Osteoblast (primary cell): ENCODE data around the gene PIGP. TPM values are rescaled to one million over a fixed set of nuclear protein-coding genes. Genes with fewer than 3 reads are reported as not detected.
"Not testable (repeated sequence)": the region's sequence is repeated elsewhere in the genome, so short reads cannot be mapped to it uniquely, and the experiment has no call there.

Source experiments
- DNase-seq: peaks from one replicate; pipeline ENCODE4 v3.0.0; 2011; ENCODE audit warnings: low spot score, mixed read lengths; ENCODE audit not compliant: insufficient read length; ENCODE audit errors: missing footprints
- H2AFZ ChIP-seq: 2 replicates; pipeline ENCODE4 v1.6.0; 2011; ENCODE audit warnings: mild to moderate bottlenecking, low read length
- H3K27ac ChIP-seq: 2 replicates; pipeline ENCODE4 v1.5.1; 2011; ENCODE audit warnings: mild to moderate bottlenecking, low read depth, low read length, moderate library complexity
- H3K27me3 ChIP-seq: 2 replicates; pipeline ENCODE4 v1.6.0; 2012; ENCODE audit warnings: mild to moderate bottlenecking, control low read depth, inconsistent platforms, low read length, moderate library complexity; ENCODE audit not compliant: insufficient read depth
- H3K36me3 ChIP-seq: 2 replicates; pipeline ENCODE4 v1.5.1; 2011; ENCODE audit warnings: mild to moderate bottlenecking, low read length, control low read depth, moderate library complexity; ENCODE audit not compliant: insufficient read depth
- H3K4me1 ChIP-seq: 2 replicates; pipeline ENCODE4 v1.5.1; 2011; ENCODE audit warnings: mild to moderate bottlenecking, low read length, control low read depth, moderate library complexity; ENCODE audit not compliant: insufficient read depth
- H3K4me2 ChIP-seq: 2 replicates; pipeline ENCODE4 v1.6.0; 2011; ENCODE audit warnings: mild to moderate bottlenecking, low read length; ENCODE audit not compliant: insufficient read depth
- H3K4me3 ChIP-seq: fragments of 200-600 bp; sonication (generic); 3 replicates; pipeline ENCODE4 v1.5.1; 2012; ENCODE audit warnings: mild to moderate bottlenecking, low read length, inconsistent platforms; ENCODE audit not compliant: insufficient read depth
- H3K79me2 ChIP-seq: 2 replicates; pipeline ENCODE4 v1.6.0; 2012; ENCODE audit warnings: mild to moderate bottlenecking, low read length, control low read depth, inconsistent platforms; ENCODE audit not compliant: insufficient read depth
- H3K9me3 ChIP-seq: 2 replicates; pipeline ENCODE4 v1.5.1; 2011; ENCODE audit warnings: low read depth, low read length, control low read depth
- H4K20me1 ChIP-seq: 2 replicates; pipeline ENCODE4 v1.6.0; 2012; ENCODE audit warnings: mild to moderate bottlenecking, low read length, control low read depth; ENCODE audit not compliant: insufficient read depth
- total RNA-seq: library from RNA; depleted of rRNA; stranded (reverse); fragments of >200 nt; gene quantifications from 2 replicates; pipeline ENCODE4 v1.2.3, GENCODE V29; 2012
- TF ChIP-seq, protein P1 (sequence below): IDR thresholded peaks from 2 replicates; pipeline ENCODE4 v1.5.1; 2011; ENCODE audit warnings: mild to moderate bottlenecking, low read depth, low read length, moderate library complexity; ENCODE audit errors: extremely low read depth

The PIGP gene
- total RNA-seq, 1 donor = 2.5 TPM

DNA sequence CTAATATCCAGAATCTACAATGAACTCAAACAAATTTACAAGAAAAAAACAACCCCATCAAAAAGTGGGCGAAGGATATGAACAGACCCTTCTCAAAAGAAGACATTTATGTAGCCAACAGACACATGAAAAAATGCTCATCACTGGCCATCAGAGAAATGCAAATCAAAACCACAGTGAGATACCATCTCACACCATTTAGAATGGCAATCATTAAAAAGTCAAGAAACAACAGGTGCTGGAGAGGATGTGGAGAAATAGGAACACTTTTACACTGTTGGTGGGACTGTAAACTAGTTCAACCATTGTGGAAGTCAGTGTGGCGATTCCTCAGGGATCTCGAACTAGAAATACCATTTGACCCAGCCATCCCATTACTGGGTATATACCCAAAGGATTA, 41.4 kb upstream of the PIGP start:
- H3K79me2 ChIP-seq = peaks cover 14% of the 10 kb centered on the region
- not testable (repeated sequence) for H3K4me2 ChIP-seq, H4K20me1 ChIP-seq, H3K4me3 ChIP-seq, H3K27ac ChIP-seq, DNase-seq, H2AFZ ChIP-seq, H3K27me3 ChIP-seq, H3K9me3 ChIP-seq, H3K36me3 ChIP-seq, H3K4me1 ChIP-seq

DNA sequence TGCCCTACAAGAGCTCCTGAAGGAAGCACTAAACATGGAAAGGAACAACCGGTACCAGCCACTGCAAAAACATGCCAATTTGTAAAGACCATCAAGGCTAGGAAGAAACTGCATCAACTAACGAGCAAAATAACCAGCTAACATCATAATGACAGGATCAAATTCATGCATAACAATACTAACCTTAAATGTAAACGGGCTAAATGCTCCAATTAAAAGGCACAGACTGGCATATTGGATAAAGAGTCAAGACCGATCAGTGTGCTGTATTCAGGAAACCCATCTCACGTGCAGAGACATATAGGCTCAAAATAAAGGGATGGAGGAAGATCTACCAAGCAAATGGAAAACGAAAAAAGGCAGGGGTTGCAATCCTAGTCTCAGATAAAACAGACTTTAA, 38.2 kb upstream of the PIGP start:
- not testable (repeated sequence) for H2AFZ ChIP-seq, H3K27ac ChIP-seq, H3K4me1 ChIP-seq, H3K4me2 ChIP-seq, H3K4me3 ChIP-seq, H3K27me3 ChIP-seq, DNase-seq, H3K36me3 ChIP-seq, H3K9me3 ChIP-seq
- Histone ChIP-seq H3K79me2 (peaks cover 19% of the 10 kb centered on the region), H4K20me1 (peaks cover 14% of the 10 kb centered on the region)

DNA sequence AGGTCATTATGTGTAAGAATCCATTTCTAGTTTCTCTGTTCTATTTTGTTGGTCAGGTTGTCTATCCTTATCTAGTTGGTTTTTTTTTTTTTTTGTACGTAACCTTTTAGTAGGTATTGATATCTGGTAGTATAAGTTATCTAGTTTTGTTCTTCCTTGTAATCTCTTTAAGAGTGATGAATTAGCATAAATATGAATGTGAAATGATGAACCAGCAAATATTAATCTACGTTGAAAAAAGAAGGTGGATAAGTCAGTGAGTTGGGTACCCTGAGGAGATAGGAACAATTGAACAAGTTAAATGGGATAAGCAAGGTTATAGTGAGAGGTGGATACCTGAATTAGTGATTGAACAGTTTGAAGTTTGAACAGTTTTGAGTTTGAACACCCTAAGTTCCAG, 34.1 kb upstream of the PIGP start:
- Histone ChIP-seq H4K20me1 (peaks cover 30% of the 10 kb centered on the region), H3K36me3 (peaks cover 8% of the 10 kb centered on the region), H3K4me3 (no peak overlapping the region), H3K27ac (no peak overlapping the region), H3K79me2 (peaks cover 55% of the 10 kb centered on the region), H2AFZ (no peak overlapping the region), H3K9me3 (no peaks in the 10 kb centered on the region), H3K4me2 (no peak overlapping the region), H3K4me1 (no peaks in the 10 kb centered on the region), H3K27me3 (no peaks in the 10 kb centered on the region)
- DNase-seq = no peak
- TF ChIP-seq, protein P1, sequence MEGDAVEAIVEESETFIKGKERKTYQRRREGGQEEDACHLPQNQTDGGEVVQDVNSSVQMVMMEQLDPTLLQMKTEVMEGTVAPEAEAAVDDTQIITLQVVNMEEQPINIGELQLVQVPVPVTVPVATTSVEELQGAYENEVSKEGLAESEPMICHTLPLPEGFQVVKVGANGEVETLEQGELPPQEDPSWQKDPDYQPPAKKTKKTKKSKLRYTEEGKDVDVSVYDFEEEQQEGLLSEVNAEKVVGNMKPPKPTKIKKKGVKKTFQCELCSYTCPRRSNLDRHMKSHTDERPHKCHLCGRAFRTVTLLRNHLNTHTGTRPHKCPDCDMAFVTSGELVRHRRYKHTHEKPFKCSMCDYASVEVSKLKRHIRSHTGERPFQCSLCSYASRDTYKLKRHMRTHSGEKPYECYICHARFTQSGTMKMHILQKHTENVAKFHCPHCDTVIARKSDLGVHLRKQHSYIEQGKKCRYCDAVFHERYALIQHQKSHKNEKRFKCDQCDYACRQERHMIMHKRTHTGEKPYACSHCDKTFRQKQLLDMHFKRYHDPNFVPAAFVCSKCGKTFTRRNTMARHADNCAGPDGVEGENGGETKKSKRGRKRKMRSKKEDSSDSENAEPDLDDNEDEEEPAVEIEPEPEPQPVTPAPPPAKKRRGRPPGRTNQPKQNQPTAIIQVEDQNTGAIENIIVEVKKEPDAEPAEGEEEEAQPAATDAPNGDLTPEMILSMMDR = no peak

DNA sequence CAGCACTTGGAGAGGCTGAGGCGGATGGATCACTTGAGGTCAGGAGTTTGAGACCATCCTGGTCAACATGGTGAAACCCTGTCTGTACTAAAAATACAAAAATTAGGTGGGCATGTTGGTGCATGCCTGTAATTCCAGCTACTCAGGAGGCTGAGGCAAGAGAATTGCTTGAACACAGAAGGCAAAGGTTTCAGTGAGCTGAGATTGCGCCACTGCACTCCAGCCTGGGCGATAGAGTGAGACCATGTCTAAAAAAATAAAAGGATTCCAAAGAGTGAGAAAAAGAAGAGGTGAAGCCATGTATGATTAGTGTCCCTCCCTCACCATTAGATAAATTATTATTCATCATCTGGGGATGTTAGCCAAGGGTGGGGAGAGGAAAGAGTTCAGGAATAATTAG, 29.9 kb upstream of the PIGP start:
- H3K4me1 ChIP-seq, DNase-seq, H3K4me3 ChIP-seq, H3K4me2 ChIP-seq, H2AFZ ChIP-seq, H3K9me3 ChIP-seq, H3K27ac ChIP-seq, H3K27me3 ChIP-seq: not testable (repeated sequence)
- peaks cover 35% of the 10 kb centered on the region for H4K20me1 ChIP-seq
- H3K36me3 ChIP-seq = peaks cover 22% of the 10 kb centered on the region
- peaks cover 63% of the 10 kb centered on the region for H3K79me2 ChIP-seq

DNA sequence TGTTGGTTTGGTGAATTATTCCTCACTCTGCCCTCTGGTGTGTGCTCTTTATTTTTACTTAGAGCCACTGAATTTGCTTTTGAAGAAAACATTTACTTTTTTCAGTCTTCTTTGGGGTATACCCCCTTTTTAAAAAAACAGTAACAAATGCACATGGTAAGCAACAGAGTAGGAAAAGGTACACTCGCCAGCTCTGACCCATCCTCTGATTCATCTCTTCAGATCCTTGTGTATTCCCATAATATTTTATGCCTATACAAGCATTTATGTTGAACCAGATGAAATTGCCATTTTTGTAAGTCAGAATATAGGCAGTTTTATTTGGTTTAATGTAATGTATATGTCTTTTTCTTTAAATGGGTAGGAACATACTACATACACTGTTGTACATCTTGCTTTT, 28.5 kb upstream of the PIGP start:
- peaks cover 50% of the 10 kb centered on the region for H3K79me2 ChIP-seq
- H3K4me1 ChIP-seq = peaks cover 5% of the 10 kb centered on the region
- H3K27ac ChIP-seq = no peak overlapping the region
- peaks cover 35% of the 10 kb centered on the region for H3K36me3 ChIP-seq
- no peak overlapping the region for H3K4me2 ChIP-seq
- H2AFZ ChIP-seq = no peak overlapping the region
- DNase-seq = no peak
- no peaks in the 10 kb centered on the region for H3K9me3 ChIP-seq
- no peaks in the 10 kb centered on the region for H3K27me3 ChIP-seq
- no peak overlapping the region for H3K4me3 ChIP-seq
- H4K20me1 ChIP-seq = peaks cover 23% of the 10 kb centered on the region
- TF ChIP-seq, protein P1 = no peak
